NCI-H128 (cell line): ENCODE results near the gene CAPN3.

Experiments used
- DNase-seq: peaks from one replicate; lab custom pipeline; 2025; ENCODE audit not compliant: unreplicated experiment; lab: John Stamatoyannopoulos, UW

CAPN3 gene

DNA sequence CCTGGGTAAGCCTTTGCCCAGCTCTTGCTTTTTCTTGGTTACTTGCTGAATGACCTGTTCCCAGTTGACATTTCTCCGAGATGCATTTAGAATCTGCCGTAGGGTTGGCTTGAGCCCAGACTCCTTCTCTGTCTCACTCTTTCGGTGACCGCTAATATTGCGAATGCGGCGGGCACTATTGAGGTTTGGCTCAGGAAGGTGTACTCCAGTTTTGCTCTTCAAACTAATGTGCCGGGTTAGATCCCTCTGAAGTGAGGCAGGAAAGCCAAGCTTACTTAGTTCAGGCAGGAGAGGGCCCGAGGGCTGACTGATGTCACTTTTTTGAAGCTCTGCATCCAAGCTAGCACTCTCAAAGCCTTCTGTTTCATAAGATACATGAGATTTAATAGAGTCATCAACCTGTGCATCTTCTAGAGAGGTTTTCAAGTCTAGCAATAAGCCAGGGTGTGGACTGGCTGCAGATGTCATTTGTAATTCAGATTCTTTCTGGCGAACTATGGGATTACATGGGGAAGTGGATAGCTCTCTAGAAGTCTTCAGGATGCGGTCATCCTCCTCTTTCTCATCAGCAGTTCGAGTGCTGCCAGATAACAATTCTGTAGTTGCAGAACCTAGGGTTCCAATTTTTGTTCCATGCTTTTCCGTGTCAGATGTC is 90.6 kb downstream of the CAPN3 start:
- DNase-seq, result no peak

DNA sequence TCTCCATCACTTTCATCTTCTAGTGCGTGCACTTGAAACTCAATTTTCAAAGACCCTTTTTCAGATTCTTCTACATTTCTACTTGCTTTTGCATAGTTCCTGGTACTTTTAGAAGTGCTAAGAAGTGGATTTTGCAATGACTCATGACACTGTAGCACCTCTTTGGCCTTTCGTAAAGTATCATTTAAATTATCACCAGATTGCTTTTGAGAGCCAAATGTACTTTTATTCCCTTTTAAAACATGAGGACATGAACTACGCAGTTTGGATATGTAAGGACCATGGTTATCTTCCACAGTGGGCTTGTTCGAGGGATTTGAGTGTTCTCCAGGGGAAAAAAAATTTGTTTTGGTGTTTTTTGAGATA is 91.1 kb downstream of the CAPN3 start:
- no peak for DNase-seq

DNA sequence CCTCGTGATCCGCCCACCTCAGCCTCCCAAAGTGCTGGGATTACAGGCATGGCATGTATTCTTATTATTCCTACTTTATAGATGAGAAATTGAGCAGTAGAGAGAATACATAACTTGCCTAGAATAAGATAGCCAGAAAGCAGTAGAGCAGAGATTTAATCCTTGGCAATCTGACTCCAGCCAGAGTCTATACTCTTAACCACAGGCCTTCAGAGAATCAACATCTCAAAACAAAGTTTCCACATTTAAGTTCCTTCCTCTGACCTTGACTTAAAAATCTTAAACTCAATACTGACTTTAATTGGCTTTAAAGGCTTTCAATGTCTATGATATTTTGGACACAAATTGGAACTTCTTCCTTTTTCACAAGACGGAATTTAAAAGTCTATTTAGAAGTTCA is 94.5 kb downstream of the CAPN3 start:
- DNase-seq, result no peak

DNA sequence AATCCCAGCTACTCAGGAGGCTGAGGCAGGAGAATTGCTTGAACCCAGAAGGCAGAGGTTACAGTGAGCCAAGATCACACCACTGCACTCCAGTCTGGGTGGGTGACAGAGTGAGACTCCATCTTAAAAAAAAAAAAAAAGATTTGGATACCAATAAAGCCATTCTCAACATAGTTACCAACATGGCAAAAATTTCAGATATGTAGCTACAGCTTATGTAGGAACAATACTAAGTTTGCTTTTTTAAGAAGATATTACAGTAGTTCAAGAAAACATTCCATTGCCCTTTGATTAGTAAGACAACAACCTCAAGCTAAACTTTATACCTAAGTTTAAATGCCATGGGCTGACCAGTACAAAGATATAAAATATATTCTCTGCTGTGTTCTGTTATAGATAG is 97.2 kb downstream of the CAPN3 start:
- no peak for DNase-seq

DNA sequence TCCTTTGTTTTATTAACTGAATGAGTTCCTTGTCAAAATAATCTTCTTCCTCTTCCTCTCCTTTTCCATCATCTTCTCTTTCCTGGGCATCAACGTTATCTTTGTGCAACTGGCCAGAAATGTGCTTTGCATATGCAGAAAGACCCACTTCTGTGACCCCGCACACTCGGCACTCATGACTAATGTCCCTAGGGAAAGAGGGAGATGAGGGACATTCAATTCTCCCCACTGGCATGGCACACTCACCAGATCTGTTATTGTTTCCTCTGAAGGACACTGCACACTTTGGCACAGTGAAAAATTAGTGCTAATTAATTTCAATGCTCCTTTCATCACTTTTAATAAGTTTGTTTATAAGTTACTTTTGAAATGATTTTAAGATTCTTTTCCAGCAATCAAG is 97.7 kb downstream of the CAPN3 start:
- DNase-seq, result no peak

DNA sequence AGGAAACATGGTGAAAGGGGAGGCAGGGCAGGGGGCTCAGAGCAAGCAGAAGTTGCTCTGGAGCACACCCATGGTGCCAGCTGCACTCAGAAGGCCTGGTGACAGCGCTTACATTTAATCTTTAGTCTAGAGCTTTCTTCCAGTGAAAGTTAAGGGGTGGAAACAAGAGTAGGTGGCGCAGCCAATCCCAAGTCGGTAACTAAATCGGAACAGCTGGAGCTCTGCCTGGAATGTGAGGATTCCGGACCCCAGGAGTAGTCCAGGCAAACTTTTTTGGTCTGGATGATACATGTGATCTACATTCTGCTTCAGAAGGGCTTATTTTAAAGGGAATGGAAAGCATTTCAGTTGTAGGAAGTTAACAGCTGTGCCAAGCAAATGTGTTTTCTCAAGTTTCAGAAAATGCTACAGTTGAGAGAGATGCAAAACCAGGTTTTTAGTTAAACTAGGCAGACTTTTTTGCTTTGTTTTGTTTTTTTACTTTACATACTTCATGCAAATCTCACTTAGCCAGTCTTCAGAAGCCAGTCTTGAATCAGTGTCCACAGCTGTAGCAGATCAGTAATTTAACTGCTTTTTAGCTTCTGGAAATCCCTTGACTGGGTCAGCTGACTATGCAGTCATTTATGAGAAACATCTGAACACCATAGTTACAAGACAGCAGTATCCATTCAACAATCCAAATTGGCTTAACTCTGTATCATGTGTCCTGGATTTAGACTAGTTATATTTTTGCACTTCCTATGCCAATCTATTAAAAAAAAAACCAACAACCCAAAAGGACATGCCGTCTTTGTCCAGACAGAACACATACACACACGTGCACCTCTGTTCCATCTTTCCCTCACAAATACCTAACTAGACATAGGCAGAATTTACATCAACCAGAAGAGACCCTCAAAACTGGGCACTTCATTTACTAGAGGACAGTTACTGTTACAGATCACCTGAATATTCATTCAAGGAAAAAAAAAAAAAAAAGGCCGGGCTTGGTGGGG is 98.4 kb downstream of the CAPN3 start:
- DNase-seq, result no peak

DNA sequence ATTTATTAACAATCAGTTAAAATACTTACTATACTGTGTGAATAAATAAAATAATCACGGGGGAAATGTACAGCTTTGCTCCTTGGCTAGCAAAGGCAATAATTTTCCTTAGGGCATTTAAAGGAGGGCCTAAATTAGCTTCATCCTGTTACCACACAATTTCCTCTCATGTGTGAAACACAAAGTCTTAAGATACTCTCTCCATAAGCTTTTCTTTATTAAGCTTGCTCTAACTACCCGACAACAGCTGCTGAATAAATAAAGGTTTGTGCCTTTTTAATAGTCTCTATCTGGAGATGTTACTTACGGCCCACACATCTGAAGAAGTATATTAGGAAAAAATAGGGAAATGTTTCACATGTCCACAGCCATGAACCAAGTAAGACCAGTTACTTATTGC is 102.0 kb downstream of the CAPN3 start:
- DNase-seq, result no peak
